Caco-2 (cell line): Measurements from ENCODE around the gene OLA1. TPM values are rescaled to one million over a fixed set of nuclear protein-coding genes. Genes with fewer than 3 reads are reported as not detected.

Experiments used
- BruUV-seq: library from RNA; stranded (reverse); fragments of 400-500 nt; replicated peaks from 2 replicates; lab custom pipeline; 2021; lab: Mats Ljungman, UMichigan
- CTCF ChIA-PET: fragments of 300-600 bp; sonication (Branson Sonifier 250); formaldehyde crosslinking; loops from one replicate; lab custom pipeline; 2022; ENCODE audit warnings: antibody characterized with exemption; lab: Charles Lee
- POLR2A ChIA-PET: fragments of 300-600 bp; sonication (Branson Sonifier 250); formaldehyde crosslinking; loops from one replicate; lab custom pipeline; 2022; ENCODE audit warnings: antibody characterized with exemption; lab: Charles Lee
- DNase-seq, 2 experiments: peaks; one replicate each; pipeline versions ENCODE4 v3.0.0 to v3.0.0-alpha.2; 2020 to 2022
- H3K27me3 ChIP-seq: replicated peaks from 2 replicates; pipeline ENCODE4 v1.6.0; 2011; ENCODE audit warnings: low read length; ENCODE audit not compliant: control insufficient read depth, insufficient read depth
- H3K36me3 ChIP-seq: 2 replicates; pipeline ENCODE4 v1.5.1; 2011; ENCODE audit warnings: low read length; ENCODE audit not compliant: control insufficient read depth, insufficient read depth
- H3K4me1 ChIP-seq: fragments of 250-450 bp; sonication (Bioruptor Pico); 2 replicates; pipeline ENCODE4 v1.5.1; 2020; ENCODE audit warnings: mild to moderate bottlenecking
- H3K4me3 ChIP-seq: 2 replicates; pipeline ENCODE4 v1.5.1; 2011; ENCODE audit warnings: low read depth, mild to moderate bottlenecking, control low read depth, low read length
- H3K9me3 ChIP-seq: fragments of 250-450 bp; sonication (Bioruptor Pico); 2 replicates; pipeline ENCODE4 v1.5.1; 2020; ENCODE audit warnings: mild to moderate bottlenecking, moderate library complexity
- H3K27ac Mint-ChIP-seq: one replicate; pipeline ENCODE4 v1.8.0; 2022; ENCODE audit warnings: mixed read lengths; ENCODE audit not compliant: unreplicated experiment
- H3K27me3 Mint-ChIP-seq: one replicate; pipeline ENCODE4 v1.8.0; 2022; ENCODE audit warnings: mixed read lengths; ENCODE audit not compliant: insufficient read depth, unreplicated experiment
- H3K36me3 Mint-ChIP-seq: one replicate; pipeline ENCODE4 v1.8.0; 2022; ENCODE audit warnings: mild to moderate bottlenecking, mixed read lengths; ENCODE audit not compliant: insufficient read depth, unreplicated experiment
- H3K4me1 Mint-ChIP-seq: one replicate; pipeline ENCODE4 v1.8.0; 2022; ENCODE audit warnings: low read depth, mixed read lengths; ENCODE audit not compliant: unreplicated experiment
- H3K4me3 Mint-ChIP-seq: one replicate; pipeline ENCODE4 v1.8.0; 2022; ENCODE audit warnings: mild to moderate bottlenecking, moderate library complexity, mixed read lengths; ENCODE audit not compliant: unreplicated experiment
- H3K9me3 Mint-ChIP-seq: one replicate; pipeline ENCODE4 v1.8.0; 2022; ENCODE audit warnings: mixed read lengths; ENCODE audit not compliant: unreplicated experiment
- intact Hi-C: fragments of 100-400 bp; cut with micrococcal nuclease; formaldehyde crosslinking; loops from one replicate; pipeline ENCODE4 v1.10.0; 2022; ENCODE audit not compliant: unreplicated experiment
- total RNA-seq: library from RNA; stranded (reverse); gene quantifications from 2 replicates; pipeline ENCODE4 v1.2.3, GENCODE V29; 2022
- TF ChIP-seq, protein P1 (sequence below), 2 experiments: fragments of 200-600 bp in 1 of 2; IDR thresholded peaks; 1 replicate in 1 of 2; 2 replicates in 1 of 2; pipeline versions ENCODE4 v1.5.1 to v1.8.0; 2011 to 2022; ENCODE audit warnings: antibody characterized with exemption in 1 of 2, control low read depth in 1 of 2, inconsistent platforms in 1 of 2, low read depth in 1 of 2, low read length in 1 of 2, mild to moderate bottlenecking in 1 of 2, moderate library complexity in 1 of 2; ENCODE audit not compliant: insufficient read depth in 1 of 2, severe bottlenecking in 1 of 2, unreplicated experiment in 1 of 2

OLA1 gene
- total RNA-seq, 1 experiment from 2014 or later = 177 TPM

DNA sequence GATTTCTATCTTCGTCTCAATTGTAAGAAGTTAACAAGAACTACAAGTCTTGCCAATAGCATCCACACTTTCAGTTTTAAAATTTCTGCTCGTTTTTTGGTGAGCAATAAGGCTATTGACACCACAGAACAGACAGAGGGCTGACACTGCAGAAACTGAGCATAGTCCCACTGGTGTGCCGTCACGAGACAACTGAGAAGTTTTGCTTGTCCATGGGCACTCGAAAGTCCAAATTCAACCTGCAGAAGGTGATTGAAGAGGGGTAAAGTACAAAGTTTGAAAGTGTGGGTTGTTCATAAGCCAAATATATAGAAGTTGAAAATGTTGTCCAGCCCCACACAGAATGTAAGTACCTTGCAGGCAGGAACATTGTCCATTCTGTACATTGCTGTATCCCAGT is 219.4 kb downstream of the OLA1 start:
- intact Hi-C loops = no loop called here
- H3K27me3 Mint-ChIP-seq = no peaks in the 10 kb centered on the region

GRCh38 chr2:174027956-174028355 is 220.4 kb downstream of the OLA1 start:
- H3K4me3 Mint-ChIP-seq = no peak overlapping the region
- BruUV-seq = no TSS peak
- H3K36me3 ChIP-seq = no peaks in the 10 kb centered on the region
- no peaks in the 10 kb centered on the region for H3K27me3 ChIP-seq
- POLR2A ChIA-PET = interaction anchor here (0.6 kb wide), 1 partner anchor 57 kb away, joined by 4 read pairs; no protein-coding TSS in a partner anchor
- TF ChIP-seq, protein P1, sequence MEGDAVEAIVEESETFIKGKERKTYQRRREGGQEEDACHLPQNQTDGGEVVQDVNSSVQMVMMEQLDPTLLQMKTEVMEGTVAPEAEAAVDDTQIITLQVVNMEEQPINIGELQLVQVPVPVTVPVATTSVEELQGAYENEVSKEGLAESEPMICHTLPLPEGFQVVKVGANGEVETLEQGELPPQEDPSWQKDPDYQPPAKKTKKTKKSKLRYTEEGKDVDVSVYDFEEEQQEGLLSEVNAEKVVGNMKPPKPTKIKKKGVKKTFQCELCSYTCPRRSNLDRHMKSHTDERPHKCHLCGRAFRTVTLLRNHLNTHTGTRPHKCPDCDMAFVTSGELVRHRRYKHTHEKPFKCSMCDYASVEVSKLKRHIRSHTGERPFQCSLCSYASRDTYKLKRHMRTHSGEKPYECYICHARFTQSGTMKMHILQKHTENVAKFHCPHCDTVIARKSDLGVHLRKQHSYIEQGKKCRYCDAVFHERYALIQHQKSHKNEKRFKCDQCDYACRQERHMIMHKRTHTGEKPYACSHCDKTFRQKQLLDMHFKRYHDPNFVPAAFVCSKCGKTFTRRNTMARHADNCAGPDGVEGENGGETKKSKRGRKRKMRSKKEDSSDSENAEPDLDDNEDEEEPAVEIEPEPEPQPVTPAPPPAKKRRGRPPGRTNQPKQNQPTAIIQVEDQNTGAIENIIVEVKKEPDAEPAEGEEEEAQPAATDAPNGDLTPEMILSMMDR (IDR thresholded peaks at IDR 0.05; ENCODE audit: insufficient read depth in 1 of 2, low read depth in 1 of 2, low read length in 1 of 2, severe bottlenecking in 1 of 2, unreplicated experiment in 1 of 2) = no peak
- H3K4me1 ChIP-seq = peaks cover 76% of the 10 kb centered on the region
- H3K4me3 ChIP-seq = no peak overlapping the region
- no peaks in the 10 kb centered on the region for H3K9me3 Mint-ChIP-seq
- intact Hi-C loops = no loop called here
- H3K27me3 Mint-ChIP-seq = no peaks in the 10 kb centered on the region
- peaks cover 66% of the 10 kb centered on the region for H3K4me1 Mint-ChIP-seq
- no peaks in the 10 kb centered on the region for H3K9me3 ChIP-seq
- no peak for DNase-seq
- peaks cover 18% of the 10 kb centered on the region for H3K36me3 Mint-ChIP-seq
- peak overlapping the region; percentile 68 for H3K27ac Mint-ChIP-seq
- CTCF ChIA-PET = no interaction called here

More for the DNA sequence above, 219.4 kb downstream of the OLA1 start:
- no peak overlapping the region for H3K4me3 ChIP-seq
- peaks cover 23% of the 10 kb centered on the region for H3K36me3 Mint-ChIP-seq
- H3K27ac Mint-ChIP-seq = peak overlapping the region; percentile 68
- no peak overlapping the region for H3K4me3 Mint-ChIP-seq
- H3K27me3 ChIP-seq = no peaks in the 10 kb centered on the region
- TF ChIP-seq, protein P1 (IDR thresholded peaks at IDR 0.05; ENCODE audit: insufficient read depth in 1 of 2, low read depth in 1 of 2, low read length in 1 of 2, severe bottlenecking in 1 of 2, unreplicated experiment in 1 of 2) = no peak
- peaks cover 81% of the 10 kb centered on the region for H3K4me1 ChIP-seq
- POLR2A ChIA-PET = interaction anchor here (0.6 kb wide), 1 partner anchor 324 kb away, joined by 8 read pairs; no protein-coding TSS in a partner anchor
- H3K36me3 ChIP-seq = no peaks in the 10 kb centered on the region
- CTCF ChIA-PET = no interaction called here
- peaks cover 6% of the 10 kb centered on the region for H3K9me3 Mint-ChIP-seq
- H3K4me1 Mint-ChIP-seq = peaks cover 66% of the 10 kb centered on the region
- BruUV-seq = no TSS peak
- H3K9me3 ChIP-seq = no peaks in the 10 kb centered on the region
- DNase-seq = no peak

- Histone ChIP-seq H3K27me3 (no peaks in the 10 kb centered on the region), H3K36me3 (no peaks in the 10 kb centered on the region), H3K4me3 (no peak overlapping the region), H3K9me3 (no peaks in the 10 kb centered on the region), H3K4me1 (peaks cover 63% of the 10 kb centered on the region)
- TF ChIP-seq, protein P1 (IDR thresholded peaks at IDR 0.05; ENCODE audit: insufficient read depth in 1 of 2, low read depth in 1 of 2, low read length in 1 of 2, severe bottlenecking in 1 of 2, unreplicated experiment in 1 of 2) = no peak
- no TSS peak for BruUV-seq
- Mint-ChIP-seq H3K27ac (peak overlapping the region; percentile 92), H3K9me3 (no peaks in the 10 kb centered on the region), H3K27me3 (no peaks in the 10 kb centered on the region), H3K4me3 (peak overlapping the region; percentile 68), H3K4me1 (peaks cover 60% of the 10 kb centered on the region), H3K36me3 (peaks cover 12% of the 10 kb centered on the region)
- CTCF ChIA-PET = interaction anchor here (0.5 kb wide), 1 partner anchor 68 kb away, joined by 4 read pairs; no protein-coding TSS in a partner anchor
- DNase-seq = peak; percentile 74 to 87
- intact Hi-C loops = loop anchor here (1.0 kb wide), 2 partner anchors 14 to 18 kb away; no protein-coding TSS in a partner anchor
- POLR2A ChIA-PET = interaction anchor here (0.5 to 1.3 kb wide), 5 partner anchors 18 to 222 kb away, joined by 3 to 4 read pairs (median 3); partner anchors contain the start of gene OLA1
Measured at GRCh38 chr2:174026122-174026845, 222.0 kb downstream of the OLA1 start.
